GM18517 (cell line): Measurements from ENCODE around the gene TLE3.
A peak's percentile ranks its signal among the peaks of the same experiment; 100 is the strongest.

Experiments
- ATAC-seq: cut with Tn5 transposase; IDR thresholded peaks from one replicate; pipeline ENCODE4 v1.9.1; 2021; ENCODE audit warnings: mild to moderate bottlenecking, moderate library complexity; ENCODE audit not compliant: unreplicated experiment

TLE3 gene

DNA sequence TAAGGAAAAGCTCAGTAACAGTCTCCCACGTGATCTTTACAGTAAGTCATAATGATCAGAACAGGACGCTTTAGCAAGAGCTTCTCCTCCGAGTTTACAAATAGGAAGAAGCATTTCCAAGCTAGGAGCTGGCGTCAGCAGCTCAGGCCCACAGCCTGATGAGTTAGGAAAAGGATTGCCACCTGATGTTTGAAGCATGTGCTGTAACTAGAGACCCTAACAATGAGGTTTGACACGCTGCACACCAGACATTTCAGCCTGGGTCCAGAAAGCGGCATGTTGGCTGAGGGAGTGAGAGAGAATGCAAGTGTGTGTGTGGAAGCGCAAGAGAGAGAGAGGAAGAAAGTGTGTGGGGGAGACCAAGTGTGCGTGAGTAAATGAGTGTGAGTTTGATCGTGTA is 47.3 kb downstream of the TLE3 start:
- ATAC-seq: no peak

DNA sequence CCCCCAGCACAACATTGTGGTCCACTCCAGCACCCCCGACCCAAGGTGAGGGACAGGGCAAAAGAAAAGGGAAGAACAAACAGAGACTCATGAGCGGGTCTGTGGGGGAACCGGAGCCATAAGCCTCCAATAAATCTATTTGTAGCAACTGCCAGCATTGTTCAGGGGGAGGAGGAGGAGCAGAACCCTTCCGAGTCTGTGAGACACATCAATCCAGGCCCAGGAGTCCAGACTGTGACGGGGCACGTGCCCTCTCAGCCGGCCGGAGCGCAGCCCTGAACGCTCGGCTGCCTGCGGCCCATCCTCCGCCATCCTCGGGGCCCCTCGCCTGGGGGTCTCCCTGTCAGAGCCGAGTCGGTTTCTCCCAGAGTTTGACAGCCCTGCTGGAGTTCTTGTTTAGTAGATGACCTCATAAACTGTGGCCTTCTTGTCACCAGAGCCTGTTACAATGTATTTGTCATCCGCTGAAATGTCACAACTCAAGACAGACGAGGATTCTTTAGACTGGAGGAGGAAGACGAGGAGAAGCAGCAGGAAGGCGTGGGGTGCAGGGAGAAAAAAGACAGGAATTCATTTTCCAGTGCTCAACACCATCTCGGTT is 47.9 kb downstream of the TLE3 start:
- ATAC-seq: no peak

DNA sequence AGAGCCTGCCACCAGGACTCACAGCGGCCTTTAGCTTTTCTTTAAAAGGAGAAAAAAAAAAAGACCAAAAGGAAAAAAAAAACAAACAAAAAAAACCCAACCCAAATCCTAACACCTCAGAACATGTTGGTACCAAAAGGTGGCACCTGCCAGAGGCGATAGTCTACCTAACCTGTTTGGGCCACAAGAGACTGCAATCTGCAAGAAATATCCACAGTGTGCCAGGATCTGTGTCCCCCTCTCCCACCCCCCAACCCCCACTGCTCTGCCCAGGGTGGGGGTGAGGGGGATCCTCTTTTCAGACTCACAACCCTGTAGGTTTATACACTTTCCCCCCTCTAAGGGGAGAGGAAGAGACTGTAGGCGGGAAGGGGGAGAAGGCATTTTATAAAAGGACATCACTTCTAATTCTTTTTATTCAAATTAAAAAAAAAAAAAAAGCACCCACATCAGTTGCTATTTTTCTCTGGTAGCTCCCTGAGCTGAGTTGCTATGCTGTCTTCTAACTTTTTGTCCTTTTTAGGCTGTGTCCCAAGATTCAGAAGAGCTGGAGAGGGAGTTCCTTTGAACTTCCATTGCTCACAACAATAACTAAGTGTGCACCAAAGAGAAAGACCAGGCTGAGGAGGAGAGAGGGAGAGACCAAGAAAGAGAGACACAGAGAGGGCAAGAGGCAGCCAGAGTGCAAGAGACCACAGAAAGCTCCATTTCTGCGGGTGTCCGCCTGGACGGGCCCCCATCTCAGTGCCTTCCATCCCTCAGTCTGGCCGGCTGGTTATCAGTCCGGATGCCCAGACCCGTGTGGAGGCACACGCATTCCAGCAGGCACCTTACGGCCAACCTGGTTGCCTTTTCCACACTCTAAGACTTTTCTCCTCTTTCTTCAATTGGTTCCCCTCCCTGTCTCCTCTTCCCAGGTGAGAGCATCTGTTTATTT is 48.9 kb downstream of the TLE3 start:
- no peak for ATAC-seq

DNA sequence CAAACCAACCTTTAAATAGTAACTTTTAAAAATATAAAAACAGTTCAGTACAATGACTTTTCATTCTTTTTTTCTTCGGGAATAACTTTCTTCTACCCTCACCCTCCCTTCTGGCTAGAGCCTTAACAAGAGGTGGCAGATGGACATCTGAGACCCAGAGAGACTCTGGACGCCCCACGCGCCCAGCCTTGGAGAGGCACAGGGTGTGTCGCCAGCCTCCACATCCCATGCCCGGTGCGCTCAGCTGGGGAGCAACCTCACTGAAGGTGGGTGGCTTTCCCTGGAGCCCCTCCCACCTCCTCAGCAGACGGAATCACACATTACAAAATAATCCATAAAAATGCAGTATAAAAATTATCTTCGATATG is 49.5 kb downstream of the TLE3 start:
- ATAC-seq: no peak

DNA sequence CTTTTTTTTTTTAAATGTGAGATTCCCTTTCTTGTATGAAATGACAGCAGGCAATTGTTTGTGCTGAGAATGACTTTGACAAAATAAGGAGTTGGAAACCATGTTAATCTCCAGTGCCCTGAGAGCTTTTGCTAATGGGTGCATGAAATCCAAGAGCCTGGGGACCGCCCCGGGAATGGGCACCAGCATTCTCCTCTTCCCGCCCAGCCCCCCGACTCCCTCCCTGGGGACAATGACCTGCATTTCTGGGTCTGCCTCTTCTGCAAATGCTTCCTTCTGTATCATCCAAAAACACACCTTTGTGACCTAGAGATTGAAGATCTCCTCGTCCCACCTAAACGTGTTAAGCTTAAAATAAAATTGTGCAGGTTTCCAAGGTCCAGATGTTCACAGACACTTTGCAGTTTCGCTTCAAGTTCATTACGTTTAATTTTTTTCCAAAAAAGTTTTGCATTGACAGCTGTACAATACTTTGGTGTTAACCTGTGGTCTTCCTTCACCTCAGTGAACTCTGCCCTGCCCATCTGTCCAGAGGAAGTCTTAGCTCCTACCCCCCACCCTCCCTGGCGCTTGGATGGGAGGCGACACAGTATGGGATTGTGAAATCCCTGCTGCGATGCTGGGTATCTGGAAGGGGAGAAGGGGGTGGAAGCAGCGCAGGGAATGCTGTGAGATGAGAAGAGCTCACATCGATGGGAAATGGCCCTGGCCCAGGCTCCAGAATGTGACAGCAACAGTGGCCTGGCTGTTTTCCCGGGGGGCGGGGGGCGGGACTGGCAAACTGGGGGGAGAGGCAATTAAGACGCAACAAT is 50.1 kb downstream of the TLE3 start:
- no peak for ATAC-seq

DNA sequence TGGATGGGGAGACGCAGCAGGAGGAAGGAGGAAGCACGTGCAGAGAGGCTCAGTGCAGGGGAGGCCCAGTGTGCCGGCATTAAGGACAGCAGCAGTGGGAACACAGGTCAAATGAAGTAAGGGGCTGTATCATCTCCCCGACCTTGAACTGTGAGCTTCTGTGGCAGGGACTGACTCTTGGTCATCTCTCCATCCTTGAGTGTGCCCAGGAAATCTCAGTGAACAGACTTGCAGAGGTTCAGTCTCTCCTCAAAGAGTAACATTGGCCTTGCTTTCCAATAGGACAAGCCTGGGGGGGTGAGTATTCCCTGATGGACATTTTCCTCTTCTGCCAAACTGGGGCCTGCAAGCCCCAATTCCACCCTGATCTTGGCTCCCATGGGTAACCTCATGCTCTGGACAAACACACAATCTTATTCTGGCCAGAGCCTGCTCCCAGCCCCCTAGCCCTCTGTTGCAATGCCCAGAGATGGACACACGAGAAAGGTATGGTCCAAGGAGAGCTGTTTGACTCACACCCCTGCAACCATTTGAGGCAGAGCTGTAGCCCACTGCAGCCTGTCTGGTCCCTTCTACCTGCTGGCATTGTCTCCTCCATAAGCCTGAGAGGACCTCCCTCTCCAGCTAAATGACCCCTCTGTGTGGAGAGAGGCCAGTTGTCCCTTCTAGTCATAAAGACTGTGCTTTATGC is 50.9 kb downstream of the TLE3 start:
- no peak for ATAC-seq

DNA sequence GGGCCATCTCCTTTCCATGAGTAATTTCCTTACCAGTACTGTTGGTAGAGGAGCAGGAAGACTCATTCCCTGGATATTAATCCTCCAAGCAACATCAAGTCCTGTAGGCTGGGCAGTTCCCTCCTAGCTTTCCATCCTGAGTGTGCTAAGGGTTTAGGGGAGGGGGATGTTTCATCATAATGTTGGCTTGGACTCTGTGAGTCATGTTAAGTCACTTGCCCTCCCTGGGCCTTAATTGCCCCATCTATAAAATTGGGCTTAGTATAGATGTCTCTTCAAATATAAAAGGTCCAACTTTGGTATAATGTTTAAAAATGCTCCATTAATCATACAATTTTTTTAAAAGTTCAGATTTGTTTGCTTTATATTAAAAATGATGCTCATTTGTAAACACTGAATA is 52.7 kb downstream of the TLE3 start:
- no peak for ATAC-seq

DNA sequence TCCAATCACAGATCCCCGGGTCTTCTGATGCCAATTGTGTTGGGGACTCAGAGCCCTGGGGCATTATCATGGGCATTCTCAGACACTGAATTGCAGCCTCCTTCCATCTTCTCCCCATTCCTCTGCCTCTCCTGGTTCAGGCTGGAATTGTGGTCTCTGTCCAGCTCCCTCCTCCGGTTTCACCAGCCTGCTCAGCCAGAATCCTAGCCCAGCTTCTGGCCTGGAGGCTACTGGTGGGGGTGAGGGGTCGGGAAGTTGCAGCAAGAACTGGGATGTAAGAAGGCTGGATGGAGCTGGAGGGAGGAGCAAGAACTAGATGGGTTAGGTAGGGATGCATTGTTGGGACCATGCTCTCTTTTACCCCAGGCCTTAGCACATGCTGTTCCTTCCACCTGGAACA is 53.5 kb downstream of the TLE3 start:
- ATAC-seq: no peak

DNA sequence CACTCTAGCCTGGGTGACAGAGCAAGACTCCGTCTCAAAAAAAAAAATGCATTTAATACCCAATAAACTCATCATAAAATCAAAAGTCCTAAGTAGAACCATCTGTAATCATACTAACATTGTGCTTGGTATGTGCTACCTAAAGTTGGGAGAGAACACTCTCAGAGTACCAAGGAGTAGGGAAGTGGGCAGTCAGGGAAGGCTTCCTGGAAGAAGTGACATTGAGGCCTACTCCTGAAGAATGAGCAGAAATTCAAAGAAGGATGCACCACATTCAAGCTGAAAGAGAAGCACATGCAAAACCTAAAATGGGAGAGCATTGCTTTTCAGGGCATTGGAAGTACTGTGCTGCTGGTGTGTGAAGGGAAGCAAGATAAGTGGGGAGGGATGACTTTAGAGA is 54.1 kb downstream of the TLE3 start:
- no peak for ATAC-seq

DNA sequence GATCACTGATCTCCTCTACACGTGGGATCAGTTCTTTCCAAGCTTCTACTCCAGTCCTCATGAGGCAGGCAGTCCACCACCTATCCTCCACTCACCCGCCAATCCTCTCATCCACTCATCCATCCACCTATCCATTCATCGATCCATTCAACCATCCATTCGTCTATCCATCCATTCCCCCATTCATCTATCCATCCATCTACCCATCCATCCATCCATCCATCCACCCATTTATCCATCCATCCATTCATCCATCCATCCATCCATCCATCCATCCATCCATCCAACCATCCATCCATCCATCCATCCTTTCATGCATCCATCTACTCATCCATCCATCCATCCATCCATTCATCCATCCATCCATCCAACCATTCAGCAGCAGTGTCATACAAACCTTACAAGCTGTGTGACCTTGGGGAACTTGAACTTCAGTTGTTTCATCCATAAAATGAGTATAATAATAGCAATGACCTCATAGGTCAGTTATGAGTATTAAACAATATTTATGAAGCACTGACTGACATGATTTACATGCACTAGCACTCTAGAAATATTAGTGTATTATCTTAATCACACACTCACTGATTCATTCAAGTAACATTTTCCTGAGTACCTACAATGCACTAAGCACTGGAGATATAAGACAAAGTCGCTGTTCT is 55.0 kb downstream of the TLE3 start:
- no peak for ATAC-seq

DNA sequence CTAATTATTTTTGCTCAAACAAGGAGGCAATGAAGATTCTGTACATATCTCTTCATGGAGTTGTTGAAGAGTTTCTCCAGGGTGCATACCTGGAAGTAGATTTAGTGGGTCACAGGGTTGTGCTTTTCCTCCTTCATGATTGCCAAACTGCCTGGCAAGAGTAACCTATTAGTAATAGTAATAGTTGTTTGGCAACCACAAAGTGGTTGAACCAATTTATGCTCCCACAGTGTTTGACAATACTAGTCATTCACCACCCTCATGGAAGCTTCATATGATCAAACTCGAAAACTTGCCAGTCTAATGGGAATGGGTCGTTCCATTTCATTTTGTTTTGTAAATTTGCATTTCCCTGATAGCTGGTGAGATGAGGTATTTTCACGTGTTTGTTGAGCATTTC is 57.8 kb downstream of the TLE3 start:
- no peak for ATAC-seq

DNA sequence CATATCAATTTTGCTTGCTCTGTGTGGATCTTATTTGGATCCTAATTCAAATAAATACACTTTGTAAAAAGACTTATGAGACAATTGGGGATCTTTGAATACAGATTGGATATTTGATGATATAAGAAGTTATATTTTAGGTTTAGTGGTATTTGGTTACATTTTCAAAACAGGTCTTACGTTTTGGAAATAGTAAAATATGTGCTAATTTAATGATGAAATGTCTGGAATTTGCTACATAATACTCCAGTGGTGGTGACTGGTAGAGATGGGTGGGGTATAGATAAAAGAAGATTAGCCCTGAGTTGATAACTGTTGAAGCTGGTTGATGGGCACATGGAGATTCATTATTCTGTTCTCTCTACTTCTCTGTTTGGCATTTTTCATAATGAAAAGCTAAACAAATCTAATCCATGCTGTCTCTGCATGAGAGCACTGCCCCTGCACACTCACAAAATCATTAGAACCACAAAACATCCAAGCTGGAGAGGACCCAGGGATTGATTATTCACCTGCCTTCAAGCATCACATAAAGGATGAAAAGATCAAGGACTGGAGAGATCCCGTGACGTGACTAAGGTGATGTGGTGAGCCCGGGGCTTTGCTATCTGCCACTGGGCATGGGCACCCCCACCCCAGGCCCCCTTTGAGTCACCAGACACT is 58.9 kb downstream of the TLE3 start:
- ATAC-seq: no peak

DNA sequence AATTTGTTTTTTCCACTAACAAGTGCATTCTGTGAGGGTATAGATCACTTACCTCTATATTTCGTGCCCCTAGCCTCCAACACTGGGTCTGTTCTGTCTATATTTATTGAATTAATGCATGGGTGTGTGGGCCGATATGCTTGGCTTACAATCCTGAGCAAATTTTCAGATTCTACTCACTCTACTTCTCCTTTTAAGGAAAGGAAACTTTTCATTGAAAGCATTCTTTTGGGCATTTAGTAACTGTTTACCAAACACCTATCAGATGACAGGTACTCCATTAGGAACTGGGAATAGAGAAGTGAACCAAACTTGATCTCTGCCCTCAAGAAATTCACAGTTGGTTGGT is 60.5 kb downstream of the TLE3 start:
- ATAC-seq: no peak

DNA sequence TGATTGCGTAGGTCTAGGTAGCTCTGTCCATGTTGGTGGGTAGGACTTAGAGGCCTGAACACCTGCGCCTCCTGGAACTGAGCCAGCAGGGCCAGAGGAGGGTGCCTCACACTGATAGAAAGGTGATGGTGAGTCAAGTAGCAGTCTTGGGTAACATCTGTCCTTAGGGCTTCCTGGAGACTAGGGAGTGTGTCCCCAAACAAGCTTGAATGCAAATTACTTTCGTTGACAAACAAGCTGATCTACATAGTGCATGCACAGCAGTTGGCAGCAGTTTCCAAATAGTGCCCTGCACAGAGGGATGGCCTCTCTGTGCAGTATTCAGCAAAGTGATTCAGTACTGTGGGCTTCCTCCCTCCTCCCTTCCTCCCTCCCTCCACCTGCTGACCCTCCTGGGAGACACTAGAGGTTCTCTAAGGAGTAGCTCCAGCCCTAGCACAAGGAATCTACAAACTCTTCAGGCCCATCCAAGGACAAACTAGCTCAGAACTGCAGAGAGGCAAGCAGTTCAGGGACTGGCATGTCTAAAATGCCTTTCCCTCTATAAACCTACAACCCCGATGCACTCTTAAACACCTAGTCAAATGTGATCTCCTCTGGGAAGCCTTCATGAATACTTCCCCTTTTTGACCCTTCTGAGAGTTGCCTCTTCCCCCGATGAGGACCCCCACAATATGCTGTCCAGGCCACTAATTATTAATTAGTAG is 61.0 kb downstream of the TLE3 start:
- peak; percentile 92 for ATAC-seq

DNA sequence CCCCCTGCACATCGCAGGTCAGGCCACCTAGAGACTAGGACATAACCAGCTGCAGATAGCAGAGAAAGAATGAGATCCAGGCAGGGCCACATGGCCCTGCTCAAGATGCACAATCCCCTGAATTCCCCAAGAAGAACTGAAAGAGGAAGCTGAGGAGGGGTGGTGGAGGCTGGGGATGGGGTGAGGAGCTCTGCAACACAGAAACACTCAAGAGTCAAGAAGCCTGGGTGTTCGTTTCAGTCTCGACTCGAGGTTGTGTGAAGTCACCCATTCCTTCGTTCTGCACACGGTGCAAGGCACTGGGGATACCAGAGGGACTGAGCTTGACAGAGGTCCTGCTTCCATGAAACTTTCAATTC is 62.0 kb downstream of the TLE3 start:
- ATAC-seq: no peak

DNA sequence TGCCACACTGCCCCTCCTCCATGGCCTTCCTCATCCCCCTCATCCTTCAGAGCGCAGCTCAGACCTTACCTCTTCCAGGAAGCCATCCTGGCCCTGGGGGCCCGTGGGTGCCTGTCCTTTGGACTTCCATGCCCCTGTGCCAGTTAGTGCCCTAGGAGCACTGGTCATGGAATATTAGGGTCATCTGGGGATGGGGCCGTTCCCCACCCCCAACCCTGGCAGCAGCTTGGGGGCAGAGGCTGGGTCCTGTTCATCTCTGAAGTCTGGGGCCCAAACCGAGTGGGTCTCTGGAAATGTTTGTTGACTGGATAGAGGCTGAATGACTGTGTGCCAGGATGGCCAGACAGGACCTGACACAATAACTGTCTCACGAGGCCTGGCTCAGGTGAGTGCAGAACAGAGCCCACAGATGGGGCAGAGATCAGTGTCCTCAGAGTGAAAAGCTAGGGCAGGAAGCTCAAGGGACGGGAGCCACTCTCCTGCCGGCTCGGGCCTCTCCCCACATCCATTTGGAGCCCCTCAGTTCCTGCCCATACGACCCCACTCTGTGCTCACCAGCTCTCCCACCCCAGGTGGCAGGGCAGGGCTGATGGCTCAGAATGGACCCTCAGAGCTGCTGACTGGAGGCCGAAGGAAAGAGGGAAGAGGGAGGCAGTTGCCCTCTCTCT is 62.5 kb downstream of the TLE3 start:
- no peak for ATAC-seq

DNA sequence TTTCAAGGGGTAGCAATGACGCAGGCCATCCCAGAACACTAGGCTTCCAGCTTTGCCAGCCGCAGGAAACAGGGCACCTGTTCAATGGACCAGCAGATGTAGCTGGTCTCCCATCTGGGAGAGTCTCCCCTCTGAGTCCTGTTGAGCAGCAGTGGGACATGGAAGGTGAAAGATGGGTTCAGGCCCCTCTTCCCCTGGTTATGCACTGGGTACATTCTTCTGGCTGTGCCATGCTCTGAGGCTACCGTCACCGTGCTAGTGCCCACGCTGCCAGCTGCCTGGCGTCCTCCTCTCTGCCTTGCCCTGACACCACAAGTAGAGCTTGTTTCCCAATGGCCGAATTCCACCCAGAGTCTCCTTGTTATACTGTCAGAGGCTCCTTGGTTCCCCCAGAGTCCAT is 63.1 kb downstream of the TLE3 start:
- no peak for ATAC-seq

DNA sequence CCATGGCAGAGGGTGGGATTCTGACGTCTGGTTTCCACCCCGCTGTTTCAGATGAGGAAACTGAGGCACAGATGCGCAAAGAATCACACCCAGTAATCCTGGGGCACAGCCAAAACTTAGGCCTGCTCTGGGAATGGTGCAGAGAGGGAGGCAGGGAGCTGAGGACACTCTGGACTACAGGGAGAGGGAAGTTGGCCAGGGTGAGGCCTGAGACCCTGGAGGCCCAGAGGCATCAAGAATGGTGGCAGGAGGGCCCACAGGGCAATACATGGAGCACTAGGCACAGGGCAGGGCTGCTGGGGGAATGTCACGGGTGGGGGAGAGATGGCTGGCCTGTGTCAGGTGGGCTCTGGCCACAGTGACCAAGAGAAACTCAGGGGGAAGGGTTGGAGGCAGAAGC is 63.6 kb downstream of the TLE3 start:
- no peak for ATAC-seq

DNA sequence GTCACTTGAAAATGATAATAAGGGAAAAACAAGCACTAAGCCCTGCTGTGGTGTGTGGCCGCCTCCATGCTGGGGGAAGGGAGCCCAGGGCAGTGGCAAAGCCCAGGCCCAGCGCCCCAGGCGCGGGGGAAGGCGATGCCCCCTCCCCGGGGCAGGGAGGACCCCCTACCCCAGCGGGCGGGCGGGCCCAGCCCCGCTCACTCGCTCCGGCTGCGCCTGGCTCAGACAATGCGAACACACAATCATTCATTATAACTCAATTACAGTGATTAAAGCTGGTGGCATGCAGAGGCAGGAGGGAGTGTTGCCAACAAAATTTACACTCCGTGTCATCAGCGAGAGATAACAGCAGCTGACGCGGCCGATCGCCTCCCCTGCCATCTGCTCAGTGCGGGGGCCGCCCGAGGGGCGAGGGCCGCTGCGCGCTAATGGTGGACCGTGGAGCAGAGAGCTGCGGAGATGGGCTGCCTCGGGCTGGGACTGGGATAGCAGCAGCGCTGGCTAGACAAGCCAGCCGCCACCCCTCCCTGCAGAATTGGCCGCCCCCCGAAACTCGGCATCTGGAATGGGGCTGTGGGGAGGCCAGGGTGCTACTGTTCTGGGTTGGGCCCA is 64.1 kb downstream of the TLE3 start:
- no peak for ATAC-seq
